Panc1 (cell line): ENCODE results near the gene RPS18. TPM values are rescaled to one million over a fixed set of nuclear protein-coding genes. Genes with fewer than 3 reads are reported as not detected.

Source experiments
- ATAC-seq: fragments of 200-7000 bp; cut with Tn5 transposase; 2 replicates; pipeline ENCODE4 v1.9.1; 2020; ENCODE audit warnings: mild to moderate bottlenecking, moderate library complexity
- BruUV-seq: library from RNA; stranded (reverse); fragments of 400-500 nt; replicated peaks from 2 replicates; lab custom pipeline; 2021; lab: Mats Ljungman, UMichigan
- CTCF ChIA-PET: fragments of 300-600 bp; sonication (Branson Sonifier 250); formaldehyde crosslinking; loops from one replicate; lab custom pipeline; 2022; ENCODE audit warnings: antibody characterized with exemption; lab: Charles Lee
- POLR2A ChIA-PET: fragments of 300-600 bp; sonication (Branson Sonifier 250); formaldehyde crosslinking; loops from one replicate; lab custom pipeline; 2022; ENCODE audit warnings: antibody characterized with exemption; lab: Charles Lee
- DNase-seq: peaks from one replicate; pipeline ENCODE4 v3.0.0-alpha.2; 2010; ENCODE audit warnings: low read depth, low spot score
- H3K27ac ChIP-seq: 2 replicates; pipeline ENCODE4 v1.5.1; 2011; ENCODE audit warnings: mild to moderate bottlenecking, low read length, inconsistent platforms
- H3K27me3 ChIP-seq: fragments of 200-500 bp; sonication (Bioruptor generic); 2 replicates; pipeline ENCODE4 v1.6.0; 2014; ENCODE audit warnings: low read length, inconsistent platforms; ENCODE audit not compliant: control insufficient read depth, insufficient read depth
- H3K36me3 ChIP-seq: fragments of 200-500 bp; sonication (Bioruptor generic); 2 replicates; pipeline ENCODE4 v1.5.1; 2014; ENCODE audit warnings: inconsistent platforms, mild to moderate bottlenecking, low read length, moderate library complexity; ENCODE audit not compliant: control insufficient read depth, insufficient read depth
- H3K4me1 ChIP-seq: 2 replicates; pipeline ENCODE4 v1.5.1; 2011; ENCODE audit warnings: inconsistent platforms, mild to moderate bottlenecking, low read length, moderate library complexity; ENCODE audit not compliant: control insufficient read depth, insufficient read depth
- H3K4me3 ChIP-seq, 2 experiments: 2 replicates each; pipeline ENCODE4 v1.5.1; 2011 to 2012; ENCODE audit warnings: low read depth in 2 of 2, low read length in 2 of 2, mild to moderate bottlenecking in 2 of 2, inconsistent platforms in 1 of 2, moderate library complexity in 1 of 2
- H3K9me3 ChIP-seq: fragments of 200-500 bp; sonication (Bioruptor generic); 2 replicates; pipeline ENCODE4 v1.5.1; 2014; ENCODE audit warnings: low read depth, mild to moderate bottlenecking, inconsistent platforms, low read length, moderate library complexity; ENCODE audit not compliant: control insufficient read depth, insufficient read depth
- CTCF ChIP-seq: fragments of 450-650 bp; IDR thresholded peaks from 2 replicates; pipeline ENCODE4 v1.5.1; 2017; ENCODE audit warnings: mild to moderate bottlenecking
- POLR2AphosphoS5 ChIP-seq: IDR thresholded peaks from 2 replicates; pipeline ENCODE4 v1.6.1; 2012; ENCODE audit warnings: mild to moderate bottlenecking, low read depth, low read length, moderate library complexity
- SIN3A ChIP-seq: IDR thresholded peaks from 2 replicates; pipeline ENCODE4 v1.6.1; 2012; ENCODE audit warnings: low read depth, mild to moderate bottlenecking, low read length, moderate library complexity, borderline replicate concordance; ENCODE audit not compliant: insufficient read depth
- TCF7L2 ChIP-seq: IDR thresholded peaks from 2 replicates; pipeline ENCODE4 v1.6.1; 2011; ENCODE audit warnings: mild to moderate bottlenecking, low read depth, low read length, inconsistent platforms
- in situ Hi-C: cut with HindIII; loops from 2 replicates; pipeline ENCODE4 v1.10.0; 2016; ENCODE audit warnings: low sequenced_read_pairs, low pct_unique_long_range_greater_than_20kb
- intact Hi-C: fragments of 100-400 bp; cut with micrococcal nuclease; formaldehyde crosslinking; loops from one replicate; pipeline ENCODE4 v1.10.0; 2022; ENCODE audit not compliant: unreplicated experiment
- total RNA-seq: library from RNA; stranded (reverse); gene quantifications from one replicate; pipeline ENCODE4 v1.2.1, GENCODE V29; 2021; ENCODE audit not compliant: unreplicated experiment
- TF ChIP-seq, protein P1 (sequence below), 2 experiments: IDR thresholded peaks; 2 replicates each; pipeline ENCODE4 v1.6.1; 2011 to 2012; ENCODE audit warnings: low read depth in 2 of 2, control low read depth in 1 of 2, low read length in 1 of 2, mild to moderate bottlenecking in 1 of 2, moderate library complexity in 1 of 2; ENCODE audit not compliant: insufficient read depth in 1 of 2

Gene RPS18
- total RNA-seq, 1 experiment from 2014 or later = 1,987 TPM

DNA sequence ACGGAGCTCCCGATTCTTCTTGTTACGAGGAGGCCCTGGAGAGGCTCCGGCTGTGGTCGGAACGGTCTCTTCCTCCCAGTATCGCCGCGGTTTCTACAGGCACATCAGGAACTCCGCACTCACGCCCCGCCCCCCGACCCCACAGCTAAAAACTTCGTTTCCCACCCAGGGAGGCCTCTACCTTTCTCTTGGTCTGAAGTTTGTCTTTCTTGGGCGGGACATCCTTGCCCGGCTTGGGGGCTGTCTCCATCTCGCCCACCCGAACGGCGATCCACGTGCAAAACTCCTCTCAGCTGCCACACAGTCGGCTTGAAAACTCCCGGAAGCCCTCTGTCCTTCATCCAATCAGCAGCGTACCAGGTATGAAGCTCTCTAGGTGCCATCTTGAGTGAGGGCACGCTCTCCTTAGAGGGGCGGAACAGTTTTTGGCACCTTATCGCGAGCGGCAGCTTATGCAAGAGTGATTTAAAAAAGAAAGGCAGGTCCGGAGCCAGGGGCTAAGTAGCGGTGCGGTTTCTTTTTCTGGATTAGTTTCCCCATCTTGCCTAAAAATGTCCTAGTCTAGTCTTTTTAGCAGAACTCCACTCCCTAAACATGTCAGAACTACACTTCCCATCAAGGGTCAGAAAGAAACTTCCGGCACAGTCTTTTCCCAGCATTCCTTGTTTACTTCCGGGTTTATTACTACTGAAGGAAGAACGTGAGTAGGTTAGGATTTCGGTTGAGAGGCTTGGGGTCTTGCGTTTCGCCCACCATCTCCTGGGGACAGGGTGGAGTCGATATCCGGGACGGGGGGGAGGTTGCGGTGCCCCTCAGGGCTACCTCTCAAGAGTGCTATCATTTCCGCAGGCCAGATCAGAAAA is 17.3 kb downstream of the RPS18 start, which contains the start of the genes PFDN6 and WDR46:
PFDN6 (plus strand) TSS at position 681 of the 863 bp plus-strand sequence. CDS start 256 bp downstream, outside the sequence.
WDR46 (minus strand) TSS at position 319 of the 863 bp plus-strand sequence; CDS start at position 250, 69 bp downstream.
- H3K27me3 ChIP-seq = no peaks in the 10 kb centered on the region
- BruUV-seq = no TSS peak
- TF ChIP-seq, protein P1, sequence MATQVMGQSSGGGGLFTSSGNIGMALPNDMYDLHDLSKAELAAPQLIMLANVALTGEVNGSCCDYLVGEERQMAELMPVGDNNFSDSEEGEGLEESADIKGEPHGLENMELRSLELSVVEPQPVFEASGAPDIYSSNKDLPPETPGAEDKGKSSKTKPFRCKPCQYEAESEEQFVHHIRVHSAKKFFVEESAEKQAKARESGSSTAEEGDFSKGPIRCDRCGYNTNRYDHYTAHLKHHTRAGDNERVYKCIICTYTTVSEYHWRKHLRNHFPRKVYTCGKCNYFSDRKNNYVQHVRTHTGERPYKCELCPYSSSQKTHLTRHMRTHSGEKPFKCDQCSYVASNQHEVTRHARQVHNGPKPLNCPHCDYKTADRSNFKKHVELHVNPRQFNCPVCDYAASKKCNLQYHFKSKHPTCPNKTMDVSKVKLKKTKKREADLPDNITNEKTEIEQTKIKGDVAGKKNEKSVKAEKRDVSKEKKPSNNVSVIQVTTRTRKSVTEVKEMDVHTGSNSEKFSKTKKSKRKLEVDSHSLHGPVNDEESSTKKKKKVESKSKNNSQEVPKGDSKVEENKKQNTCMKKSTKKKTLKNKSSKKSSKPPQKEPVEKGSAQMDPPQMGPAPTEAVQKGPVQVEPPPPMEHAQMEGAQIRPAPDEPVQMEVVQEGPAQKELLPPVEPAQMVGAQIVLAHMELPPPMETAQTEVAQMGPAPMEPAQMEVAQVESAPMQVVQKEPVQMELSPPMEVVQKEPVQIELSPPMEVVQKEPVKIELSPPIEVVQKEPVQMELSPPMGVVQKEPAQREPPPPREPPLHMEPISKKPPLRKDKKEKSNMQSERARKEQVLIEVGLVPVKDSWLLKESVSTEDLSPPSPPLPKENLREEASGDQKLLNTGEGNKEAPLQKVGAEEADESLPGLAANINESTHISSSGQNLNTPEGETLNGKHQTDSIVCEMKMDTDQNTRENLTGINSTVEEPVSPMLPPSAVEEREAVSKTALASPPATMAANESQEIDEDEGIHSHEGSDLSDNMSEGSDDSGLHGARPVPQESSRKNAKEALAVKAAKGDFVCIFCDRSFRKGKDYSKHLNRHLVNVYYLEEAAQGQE (IDR thresholded peaks at IDR 0.05; ENCODE audit: insufficient read depth in 1 of 2, low read depth in 2 of 2, low read length in 1 of 2) = no peak
- peak; percentile 85 for TF ChIP-seq POLR2AphosphoS5
- no peak for TF ChIP-seq CTCF
- TF ChIP-seq TCF7L2 = no peak
- TF ChIP-seq SIN3A = peak; percentile 68; the same call in 1 of the 2 replicates
- in situ Hi-C loops (no loop called here), intact Hi-C loops (no loop called here)
- H3K4me3 ChIP-seq = peak within 1 kb of the TSS; percentile 91 to 97
- DNase-seq (peak; percentile 93), ATAC-seq (peak; percentile 97)
- H3K36me3 ChIP-seq = peaks cover 13% of the 10 kb centered on the region
- CTCF ChIA-PET = interaction anchor here (0.6 to 1.6 kb wide), 2 partner anchors 12 to 44 kb away, joined by 4 to 5 read pairs; partner anchors contain the start of gene B3GALT4
- peak within 1 kb of the TSS; percentile 95 for H3K27ac ChIP-seq
- peaks cover 19% of the 10 kb centered on the region for H3K4me1 ChIP-seq
- POLR2A ChIA-PET = interaction anchor here (0.6 to 1.9 kb wide), 5 partner anchors 8 to 217 kb away, joined by 3 to 11 read pairs (median 3); partner anchors contain the start of gene B3GALT4
- no peaks in the 10 kb centered on the region for H3K9me3 ChIP-seq

GRCh38 chr6:33289784-33290315 is 18.0 kb downstream of the RPS18 start:
- DNase-seq = no peak
- ChIA-PET CTCF (interaction anchor here (1.6 kb wide), 1 partner anchor 12 kb away, joined by 4 read pairs; the partner anchor contains the start of gene B3GALT4), POLR2A (interaction anchor here (0.6 to 1.9 kb wide), 5 partner anchors 8 to 218 kb away, joined by 3 to 11 read pairs (median 3); partner anchors contain the start of gene B3GALT4)
- peak; percentile 43 for ATAC-seq
- in situ Hi-C loops = no loop called here
- peak overlapping the region; percentile 91 to 97 for H3K4me3 ChIP-seq
- no peaks in the 10 kb centered on the region for H3K9me3 ChIP-seq
- intact Hi-C loops = no loop called here
- TF ChIP-seq POLR2AphosphoS5 = 0 out of 2 replicates have a peak, but pooled peaks have one; percentile 44
- TF ChIP-seq, protein P1 (IDR thresholded peaks at IDR 0.05; ENCODE audit: insufficient read depth in 1 of 2, low read depth in 2 of 2, low read length in 1 of 2) = no peak
- peak overlapping the region; percentile 95 for H3K27ac ChIP-seq
- H3K36me3 ChIP-seq = peaks cover 11% of the 10 kb centered on the region
- no peaks in the 10 kb centered on the region for H3K27me3 ChIP-seq
- H3K4me1 ChIP-seq = peaks cover 19% of the 10 kb centered on the region
- TSS peak; percentile 98 for BruUV-seq
